ENCODE data around the gene ANLN. TPM values are rescaled to one million over a fixed set of nuclear protein-coding genes. Genes with fewer than 3 reads are reported as not detected.

ANLN gene
- polyA plus RNA-seq, 1 donor from 2014 or later: 5.8 TPM

DNA sequence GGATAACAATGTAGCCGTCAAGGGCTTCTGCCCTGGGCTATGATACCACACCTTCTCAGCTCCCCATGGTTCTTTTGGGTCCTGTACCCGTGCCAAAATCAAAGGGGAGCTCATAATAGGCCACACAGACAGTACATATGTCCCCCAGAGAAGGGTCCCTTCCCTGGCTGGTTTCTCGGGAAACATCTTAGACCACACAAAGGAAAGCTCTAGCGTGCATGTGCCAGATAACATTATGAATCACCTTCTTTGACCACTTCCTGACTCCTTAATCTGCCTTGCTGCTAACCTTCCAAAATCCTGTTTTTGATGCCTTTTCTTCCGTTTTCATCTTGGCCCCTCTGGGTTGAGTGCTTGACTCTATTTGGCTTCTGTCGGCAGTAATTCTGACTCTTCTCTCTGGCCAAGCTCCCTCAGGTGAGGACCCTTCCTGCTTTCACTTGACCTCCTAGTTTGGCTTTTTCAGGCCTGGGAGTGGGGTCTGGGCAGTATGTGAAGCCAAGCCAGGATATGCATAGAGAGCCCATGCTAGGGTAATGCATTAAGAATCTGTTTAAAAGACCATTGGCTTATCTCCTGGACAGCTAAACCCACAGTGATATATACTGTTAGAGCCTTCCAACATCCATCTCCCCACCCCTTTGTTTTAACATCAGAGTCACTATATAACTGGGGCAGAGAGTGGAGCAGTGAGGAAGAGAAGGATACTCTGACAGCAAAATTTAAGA lies 84.8 kb downstream of the ANLN start:
- no peak overlapping the region for H2AFZ ChIP-seq (ENCODE audit: low read depth, low read length)

DNA sequence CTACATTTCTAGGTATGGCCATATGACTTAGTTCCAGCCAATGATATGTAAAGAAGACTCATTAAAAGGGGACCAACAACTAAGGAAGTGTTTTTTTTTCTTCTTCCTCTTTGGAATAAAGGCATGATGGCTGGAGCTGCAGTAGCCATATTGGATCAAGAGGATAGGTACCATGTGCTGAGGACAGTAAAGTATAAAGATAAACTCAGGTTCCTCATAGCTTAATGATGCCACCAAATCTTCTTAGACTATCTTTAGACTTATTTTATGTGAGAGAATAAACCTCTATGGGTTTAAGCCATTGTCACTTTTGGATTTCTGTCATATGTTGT lies 85.3 kb downstream of the ANLN start:
- no peak overlapping the region for H3K4me2 ChIP-seq (ENCODE audit: low read length)
- no peak for TF ChIP-seq TAF1 (IDR thresholded peaks at IDR 0.05; ENCODE audit: low read depth)
- no peak for TF ChIP-seq EP300 (conservative IDR thresholded peaks at IDR 0.05; ENCODE audit: poor library complexity, severe bottlenecking)
- no peak for TF ChIP-seq MXI1 (conservative IDR thresholded peaks at IDR 0.05; ENCODE audit: poor library complexity, severe bottlenecking)
- TF ChIP-seq, protein P1, sequence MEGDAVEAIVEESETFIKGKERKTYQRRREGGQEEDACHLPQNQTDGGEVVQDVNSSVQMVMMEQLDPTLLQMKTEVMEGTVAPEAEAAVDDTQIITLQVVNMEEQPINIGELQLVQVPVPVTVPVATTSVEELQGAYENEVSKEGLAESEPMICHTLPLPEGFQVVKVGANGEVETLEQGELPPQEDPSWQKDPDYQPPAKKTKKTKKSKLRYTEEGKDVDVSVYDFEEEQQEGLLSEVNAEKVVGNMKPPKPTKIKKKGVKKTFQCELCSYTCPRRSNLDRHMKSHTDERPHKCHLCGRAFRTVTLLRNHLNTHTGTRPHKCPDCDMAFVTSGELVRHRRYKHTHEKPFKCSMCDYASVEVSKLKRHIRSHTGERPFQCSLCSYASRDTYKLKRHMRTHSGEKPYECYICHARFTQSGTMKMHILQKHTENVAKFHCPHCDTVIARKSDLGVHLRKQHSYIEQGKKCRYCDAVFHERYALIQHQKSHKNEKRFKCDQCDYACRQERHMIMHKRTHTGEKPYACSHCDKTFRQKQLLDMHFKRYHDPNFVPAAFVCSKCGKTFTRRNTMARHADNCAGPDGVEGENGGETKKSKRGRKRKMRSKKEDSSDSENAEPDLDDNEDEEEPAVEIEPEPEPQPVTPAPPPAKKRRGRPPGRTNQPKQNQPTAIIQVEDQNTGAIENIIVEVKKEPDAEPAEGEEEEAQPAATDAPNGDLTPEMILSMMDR (IDR thresholded peaks at IDR 0.05; ENCODE audit: poor library complexity, severe bottlenecking): no peak
- no peak for TF ChIP-seq POLR2AphosphoS5 (IDR thresholded peaks at IDR 0.05)
- TF ChIP-seq, protein P2, sequence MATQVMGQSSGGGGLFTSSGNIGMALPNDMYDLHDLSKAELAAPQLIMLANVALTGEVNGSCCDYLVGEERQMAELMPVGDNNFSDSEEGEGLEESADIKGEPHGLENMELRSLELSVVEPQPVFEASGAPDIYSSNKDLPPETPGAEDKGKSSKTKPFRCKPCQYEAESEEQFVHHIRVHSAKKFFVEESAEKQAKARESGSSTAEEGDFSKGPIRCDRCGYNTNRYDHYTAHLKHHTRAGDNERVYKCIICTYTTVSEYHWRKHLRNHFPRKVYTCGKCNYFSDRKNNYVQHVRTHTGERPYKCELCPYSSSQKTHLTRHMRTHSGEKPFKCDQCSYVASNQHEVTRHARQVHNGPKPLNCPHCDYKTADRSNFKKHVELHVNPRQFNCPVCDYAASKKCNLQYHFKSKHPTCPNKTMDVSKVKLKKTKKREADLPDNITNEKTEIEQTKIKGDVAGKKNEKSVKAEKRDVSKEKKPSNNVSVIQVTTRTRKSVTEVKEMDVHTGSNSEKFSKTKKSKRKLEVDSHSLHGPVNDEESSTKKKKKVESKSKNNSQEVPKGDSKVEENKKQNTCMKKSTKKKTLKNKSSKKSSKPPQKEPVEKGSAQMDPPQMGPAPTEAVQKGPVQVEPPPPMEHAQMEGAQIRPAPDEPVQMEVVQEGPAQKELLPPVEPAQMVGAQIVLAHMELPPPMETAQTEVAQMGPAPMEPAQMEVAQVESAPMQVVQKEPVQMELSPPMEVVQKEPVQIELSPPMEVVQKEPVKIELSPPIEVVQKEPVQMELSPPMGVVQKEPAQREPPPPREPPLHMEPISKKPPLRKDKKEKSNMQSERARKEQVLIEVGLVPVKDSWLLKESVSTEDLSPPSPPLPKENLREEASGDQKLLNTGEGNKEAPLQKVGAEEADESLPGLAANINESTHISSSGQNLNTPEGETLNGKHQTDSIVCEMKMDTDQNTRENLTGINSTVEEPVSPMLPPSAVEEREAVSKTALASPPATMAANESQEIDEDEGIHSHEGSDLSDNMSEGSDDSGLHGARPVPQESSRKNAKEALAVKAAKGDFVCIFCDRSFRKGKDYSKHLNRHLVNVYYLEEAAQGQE (IDR thresholded peaks at IDR 0.05; ENCODE audit: borderline replicate concordance): no peak
- no peak for TF ChIP-seq RAD21 (conservative IDR thresholded peaks at IDR 0.05)
- no peak for TF ChIP-seq EZH2 (IDR thresholded peaks at IDR 0.05; ENCODE audit: borderline replicate concordance, insufficient read depth, low read length, poor library complexity, severe bottlenecking)
- no peak for TF ChIP-seq SMC3 (conservative IDR thresholded peaks at IDR 0.05; ENCODE audit: poor library complexity)
- no peak overlapping the region for H3K9ac ChIP-seq (ENCODE audit: low read length)
- H4K20me1 ChIP-seq (ENCODE audit: insufficient read depth): no peaks in the 10 kb centered on the region
- H3K27ac ChIP-seq (ENCODE audit: low read length): no peak overlapping the region
- H3K27me3 ChIP-seq (ENCODE audit: insufficient read depth, low read depth, low read length): no peaks in the 10 kb centered on the region
- H2AFZ ChIP-seq (ENCODE audit: low read depth, low read length): no peak overlapping the region
- no peaks in the 10 kb centered on the region for H3K9me2 ChIP-seq (ENCODE audit: insufficient read depth, low read length)
- no peaks in the 10 kb centered on the region for H3K9me3 ChIP-seq (ENCODE audit: low read length)
- no peak overlapping the region for H3K4me3 ChIP-seq (ENCODE audit: low read length)
- H3K36me3 ChIP-seq (ENCODE audit: insufficient read depth, low read length): no peaks in the 10 kb centered on the region
- no peaks in the 10 kb centered on the region for H3K79me2 ChIP-seq (replicated peaks; ENCODE audit: insufficient read depth, low read length)
- H3F3A ChIP-seq (ENCODE audit: insufficient read depth, low read length, poor library complexity, severe bottlenecking): no peaks in the 10 kb centered on the region

More for the DNA sequence above, 84.8 kb downstream of the ANLN start:
- H3K79me2 ChIP-seq (replicated peaks; ENCODE audit: insufficient read depth, low read length): no peaks in the 10 kb centered on the region
- no peak overlapping the region for H3K4me2 ChIP-seq (ENCODE audit: low read length)
- no peak overlapping the region for H3K9ac ChIP-seq (ENCODE audit: low read length)
- H3K9me2 ChIP-seq (ENCODE audit: insufficient read depth, low read length): no peaks in the 10 kb centered on the region
- TF ChIP-seq, protein P1 (IDR thresholded peaks at IDR 0.05; ENCODE audit: poor library complexity, severe bottlenecking): no peak
- TF ChIP-seq SMC3 (conservative IDR thresholded peaks at IDR 0.05; ENCODE audit: poor library complexity) (no peak), EZH2 (IDR thresholded peaks at IDR 0.05; ENCODE audit: borderline replicate concordance, insufficient read depth, low read length, poor library complexity, severe bottlenecking) (no peak), RAD21 (conservative IDR thresholded peaks at IDR 0.05) (no peak), TAF1 (IDR thresholded peaks at IDR 0.05; ENCODE audit: low read depth) (no peak), POLR2AphosphoS5 (IDR thresholded peaks at IDR 0.05) (no peak), MXI1 (conservative IDR thresholded peaks at IDR 0.05; ENCODE audit: poor library complexity, severe bottlenecking) (no peak), EP300 (conservative IDR thresholded peaks at IDR 0.05; ENCODE audit: poor library complexity, severe bottlenecking) (no peak)
- TF ChIP-seq, protein P2 (IDR thresholded peaks at IDR 0.05; ENCODE audit: borderline replicate concordance): no peak
- no peaks in the 10 kb centered on the region for H3K27me3 ChIP-seq (ENCODE audit: insufficient read depth, low read depth, low read length)
- H3K27ac ChIP-seq (ENCODE audit: low read length): no peak overlapping the region
- no peaks in the 10 kb centered on the region for H3K36me3 ChIP-seq (ENCODE audit: insufficient read depth, low read length)
- H3F3A ChIP-seq (ENCODE audit: insufficient read depth, low read length, poor library complexity, severe bottlenecking): no peaks in the 10 kb centered on the region
- no peak overlapping the region for H3K4me3 ChIP-seq (ENCODE audit: low read length)
- no peaks in the 10 kb centered on the region for H4K20me1 ChIP-seq (ENCODE audit: insufficient read depth)
- no peaks in the 10 kb centered on the region for H3K9me3 ChIP-seq (ENCODE audit: low read length)

Measured in neural cell (in vitro differentiated cells).